ENCODE measurements around the gene CZIB.

- TF ChIP-seq RCOR1 (IDR thresholded peaks at IDR 0.05; ENCODE audit: insufficient replicate concordance, low read length) (no peak), CTCF (conservative IDR thresholded peaks at IDR 0.05; ENCODE audit: low read depth, low read length) (no peak), MXI1 (IDR thresholded peaks at IDR 0.05; ENCODE audit: borderline replicate concordance, low read depth, low read length) (no peak), POLR2A (IDR thresholded peaks at IDR 0.05; ENCODE audit: low read depth, low read length) (no peak), RFX5 (IDR thresholded peaks at IDR 0.05; ENCODE audit: low read depth, low read length) (no peak), CEBPB (IDR thresholded peaks at IDR 0.05; ENCODE audit: low read depth, low read length) (no peak), ELK1 (IDR thresholded peaks at IDR 0.05; ENCODE audit: borderline replicate concordance, low read depth, low read length) (no peak), FOS (IDR thresholded peaks at IDR 0.05; ENCODE audit: low read depth, low read length) (no peak), USF2 (IDR thresholded peaks at IDR 0.05; ENCODE audit: low read depth, low read length) (no peak), RAD21 (IDR thresholded peaks at IDR 0.05; ENCODE audit: low read length) (no peak), BHLHE40 (IDR thresholded peaks at IDR 0.05; ENCODE audit: low read depth, low read length) (no peak), MAZ (IDR thresholded peaks at IDR 0.05; ENCODE audit: borderline replicate concordance, low read depth, low read length) (no peak), NFE2L2 (IDR thresholded peaks at IDR 0.05; ENCODE audit: low read depth, low read length) (no peak), CHD1 (IDR thresholded peaks at IDR 0.05; ENCODE audit: low read depth, low read length) (no peak)
Observed at GRCh38 chr1:53270107-53270506, 49.7 kb upstream of the CZIB start.

All from IMR-90 (cell line).